Sciatic nerve (tissue), 2 donors: ENCODE measurements around the gene INTS13. TPM values are rescaled to one million over a fixed set of nuclear protein-coding genes. Genes with fewer than 3 reads are reported as not detected.
"Not testable (repeated sequence)": the region's sequence is repeated elsewhere in the genome, so short reads cannot be mapped to it uniquely, and the experiment has no call there.

Experiments
- ATAC-seq: fragments of 200-7000 bp; cut with Tn5 transposase; one replicate; pipeline ENCODE4 v1.9.1; 2020; ENCODE audit warnings: mild to moderate bottlenecking, moderate library complexity
- DNase-seq: peaks from one replicate; pipeline ENCODE4 v3.0.0-alpha.2; 2020; ENCODE audit warnings: low spot score
- intact Hi-C: fragments of 100-400 bp; cut with DNase I; formaldehyde crosslinking; loops from one replicate; pipeline ENCODE4 v1.14.2; 2022
- total RNA-seq: library from RNA; stranded (reverse); fragmentation: NEBNext Ultra II Directional; extraction: Animal tissue kit (Norgen Biotek cat#: 25700); gene quantifications from one replicate; pipeline ENCODE4 v1.2.1, GENCODE V29; 2021
- donor health status: DM: no; HTN: no; CAD: no.
- donor health status: DM: no; HTN: no; CAD: no.

Gene INTS13
- total RNA-seq, 1 donor from 2014 or later, result 13.9 TPM

GRCh38 chr12:26872625-26873024, 65.2 kb downstream of the INTS13 start:
- intact Hi-C loops, result no loop called here
- no peak for ATAC-seq
- DNase-seq, result no peak

DNA sequence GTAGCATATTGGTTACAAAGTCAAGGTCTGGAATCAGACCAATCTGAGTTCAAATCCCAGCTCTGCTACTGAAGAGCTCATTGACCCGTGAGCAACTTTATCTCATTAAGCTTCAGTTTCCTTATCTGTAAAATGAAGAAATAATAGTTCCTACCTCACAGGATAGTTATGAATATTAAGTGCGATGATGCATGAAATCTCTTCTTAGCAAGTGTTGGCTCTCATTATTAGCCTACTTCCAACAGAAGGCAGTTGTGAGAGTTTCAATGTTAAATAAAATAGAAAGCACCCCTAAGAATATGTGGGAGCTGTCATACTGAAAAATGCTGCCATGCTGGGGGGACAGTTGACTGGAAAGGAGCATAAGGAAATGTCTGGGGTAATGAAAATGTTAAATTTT, 65.8 kb downstream of the INTS13 start:
- DNase-seq (no peak), ATAC-seq (no peak)
- intact Hi-C loops, result no loop called here

DNA sequence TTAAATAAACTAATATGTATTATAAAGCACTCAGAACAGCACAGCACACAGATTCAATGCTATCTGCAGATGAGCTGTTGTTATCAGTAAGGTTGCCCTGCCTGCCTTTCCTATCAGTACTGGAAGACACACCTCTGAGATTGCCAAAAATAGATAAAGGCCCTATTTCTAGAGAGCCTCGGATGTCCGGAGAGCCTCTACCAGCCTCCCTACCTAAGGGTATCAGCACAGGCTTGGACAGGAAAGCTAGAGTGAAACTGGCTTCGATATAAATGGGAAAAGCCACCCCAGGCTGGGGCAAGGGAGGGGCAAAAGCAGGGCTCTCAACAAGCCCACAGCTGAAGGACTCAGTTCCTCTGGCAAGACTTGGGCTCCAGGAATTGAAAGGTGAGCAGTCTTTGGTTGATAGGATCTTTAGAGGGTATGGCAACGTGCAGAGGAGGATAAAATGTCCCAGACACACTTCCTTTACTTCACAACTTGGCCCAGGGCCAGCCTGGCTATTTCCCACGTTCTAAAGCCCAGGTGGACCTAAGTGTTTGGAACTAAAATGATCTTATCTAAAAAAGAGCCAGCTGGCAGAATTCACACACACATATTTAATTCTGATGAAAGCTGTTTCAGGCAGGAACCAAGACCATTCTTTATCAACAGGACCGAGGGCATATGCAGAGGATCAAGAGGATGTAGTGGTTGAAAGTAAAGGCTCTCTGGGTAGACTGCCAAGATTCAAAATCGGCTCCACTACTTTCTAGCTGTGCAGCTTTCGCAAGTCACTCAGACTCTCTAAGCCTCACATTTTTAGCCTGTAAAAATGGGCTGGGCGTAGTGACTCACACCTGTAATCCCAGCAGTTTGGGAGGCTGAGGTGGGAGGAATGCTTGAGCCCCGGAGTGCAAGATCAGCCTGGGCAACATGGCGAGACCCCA, 67.0 kb downstream of the INTS13 start:
- DNase-seq, result no peak
- no peak for ATAC-seq
- intact Hi-C loops, result no loop called here

DNA sequence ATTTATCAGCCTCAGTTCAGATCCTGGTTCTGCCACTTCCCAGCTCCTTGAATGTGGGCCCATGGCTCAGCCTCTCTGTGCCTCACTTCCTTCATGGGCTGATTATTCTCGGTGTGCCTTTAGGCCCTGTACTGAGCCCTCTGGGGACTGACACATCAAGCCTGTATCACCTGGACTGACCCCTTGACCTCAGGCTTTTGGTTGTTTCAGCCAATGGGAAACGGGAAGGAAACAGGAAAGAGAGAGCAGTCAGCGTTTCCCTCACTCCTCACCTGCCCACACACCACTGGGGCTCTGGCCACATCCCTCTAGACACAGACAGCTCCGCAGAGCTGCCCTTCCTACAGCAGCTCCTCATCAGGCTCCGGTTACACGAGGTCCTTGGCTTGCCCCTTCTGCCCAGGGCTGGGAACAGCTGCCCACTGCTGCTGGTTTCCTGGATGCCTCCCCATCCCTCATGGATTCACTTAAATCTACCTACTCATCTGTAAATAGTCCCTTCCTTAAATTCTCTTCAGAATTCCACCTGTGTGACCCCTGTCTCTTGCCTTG, 67.8 kb downstream of the INTS13 start:
- DNase-seq (no peak), ATAC-seq (no peak)
- intact Hi-C loops, result no loop called here

- DNase-seq (no peak), ATAC-seq (no peak)
- intact Hi-C loops, result no loop called here
Observed at GRCh38 chr12:26869104-26869494, 68.7 kb downstream of the INTS13 start.

DNA sequence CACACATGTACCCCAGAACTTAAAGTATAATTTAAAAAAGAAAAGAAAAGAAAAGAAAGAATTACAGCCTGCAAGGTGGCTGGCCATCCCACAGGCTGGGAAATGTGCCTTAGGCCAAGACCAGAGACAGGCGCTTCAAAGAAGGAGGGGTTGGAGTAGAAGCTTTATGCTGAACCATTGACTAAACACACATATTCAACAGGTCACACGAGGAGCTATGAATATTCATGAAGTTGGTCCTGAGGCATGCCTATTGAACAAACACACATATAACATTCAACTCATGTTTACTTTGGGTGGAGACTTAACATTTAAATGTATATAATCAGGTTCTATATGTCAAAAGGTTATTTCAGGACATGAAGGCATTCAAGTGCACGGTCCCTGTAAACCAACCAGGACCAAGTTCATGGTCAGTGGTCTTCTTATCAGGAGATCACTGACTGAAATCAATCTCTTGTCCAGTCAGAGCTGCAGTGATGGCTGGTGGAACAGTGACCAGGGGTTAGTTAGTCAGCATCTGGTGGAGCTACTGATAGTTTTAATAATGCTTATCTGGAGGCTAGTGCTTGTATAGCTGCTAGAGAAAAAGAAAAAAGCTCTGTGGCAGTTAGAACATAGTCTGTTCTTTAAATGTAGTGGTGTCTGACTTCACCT, 69.2 kb downstream of the INTS13 start:
- ATAC-seq, result no peak

DNA sequence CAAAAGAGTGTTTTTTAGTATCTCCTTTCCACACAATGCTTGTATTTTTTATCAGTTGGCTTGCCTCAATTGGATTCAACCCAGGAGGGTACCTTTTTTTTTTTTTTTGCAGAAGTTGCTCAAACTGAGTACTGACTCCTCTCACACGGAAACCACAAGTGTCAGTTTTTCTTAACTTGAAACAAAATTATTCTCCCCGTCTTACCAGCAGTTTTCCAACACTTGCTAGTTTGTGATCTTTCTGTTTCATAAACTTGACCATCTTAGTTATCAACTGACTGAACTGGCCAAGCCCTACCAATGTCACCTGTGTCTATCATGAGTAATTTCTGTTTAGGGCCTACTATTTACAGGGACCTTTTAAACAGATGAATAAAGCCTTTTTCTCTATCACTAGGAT, 70.7 kb downstream of the INTS13 start:
- DNase-seq (no peak), ATAC-seq (no peak)
- intact Hi-C loops, result no loop called here

More for the DNA sequence above, 69.2 kb downstream of the INTS13 start:
- no peak for DNase-seq
- intact Hi-C loops, result no loop called here

GRCh38 chr12:26863515-26863914, 74.3 kb downstream of the INTS13 start:
- ATAC-seq (no peak), DNase-seq (no peak)
- intact Hi-C loops, result no loop called here

- DNase-seq, intact Hi-C loops, ATAC-seq: not testable (repeated sequence)
Observed at GRCh38 chr12:26862787-26863186, 75.0 kb downstream of the INTS13 start.

- intact Hi-C loops, result no loop called here
- ATAC-seq, result no peak
- no peak for DNase-seq
Observed at GRCh38 chr12:26861690-26862089, 76.1 kb downstream of the INTS13 start.

DNA sequence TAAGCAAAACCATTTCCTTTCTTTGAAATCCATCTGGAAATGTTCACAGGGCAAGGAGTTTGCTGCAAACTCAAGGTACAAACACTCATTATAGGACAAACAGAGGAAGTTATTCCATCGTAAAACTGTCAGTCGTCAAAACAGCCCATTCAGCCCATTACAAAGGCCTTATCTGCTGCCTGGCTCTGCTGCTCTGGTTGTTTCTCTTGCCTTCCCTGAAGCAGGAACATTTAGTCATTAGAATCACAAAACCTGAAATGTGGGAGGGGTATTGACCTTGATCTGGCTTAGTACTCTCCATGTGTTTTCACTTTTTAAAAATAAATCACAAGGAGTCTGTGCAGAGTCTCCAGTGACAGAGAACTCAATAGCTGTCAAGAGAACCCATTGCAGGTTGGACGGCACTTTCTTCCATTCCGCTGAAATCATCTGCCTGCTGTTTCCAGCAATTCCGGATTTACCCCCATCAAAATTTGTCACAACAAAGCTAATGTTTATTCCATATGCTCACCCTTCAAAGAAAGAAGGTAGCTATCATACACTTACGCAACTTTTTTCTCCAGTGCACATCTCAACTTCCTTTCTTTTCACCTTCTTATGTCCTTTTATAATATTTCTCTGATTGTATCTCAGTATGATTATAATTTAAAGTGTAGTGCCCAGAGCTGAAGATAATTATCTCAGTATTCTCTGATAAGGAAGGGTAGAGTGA, 80.2 kb downstream of the INTS13 start:
- ATAC-seq, result no peak
- intact Hi-C loops, result no loop called here
- DNase-seq, result no peak

DNA sequence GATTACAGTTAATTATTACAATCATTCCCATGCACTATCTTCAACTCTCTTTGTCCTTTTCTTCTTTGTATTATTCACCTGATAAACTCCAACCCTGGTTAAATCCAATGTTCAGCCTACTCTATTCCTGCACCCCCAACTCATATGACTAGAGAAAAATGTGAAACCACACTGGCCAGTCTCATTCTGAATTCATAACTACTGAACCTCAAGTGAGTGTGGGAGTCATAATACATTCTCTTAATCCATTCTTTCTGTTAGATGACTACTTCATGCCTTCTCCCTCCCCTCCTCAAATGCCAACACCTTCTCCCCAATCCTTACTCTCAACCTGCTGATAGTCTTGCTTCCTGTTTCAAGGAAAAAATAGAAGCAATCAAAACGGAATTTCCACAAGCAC, 82.4 kb downstream of the INTS13 start:
- no peak for DNase-seq
- ATAC-seq, result no peak
- intact Hi-C loops, result no loop called here

Other genes with a start within 250 kb of the INTS13 start
- 71.7 TPM for gene ITPR2, start 104.8 kb downstream of the INTS13 start, total RNA-seq
- 81.9 TPM for gene FGFR1OP2, start 489 bp upstream of the INTS13 start, total RNA-seq
- gene TM7SF3, start 76.4 kb upstream of the INTS13 start, total RNA-seq, result 58.9 TPM
- gene MED21, start 84.6 kb upstream of the INTS13 start, total RNA-seq, result 67.7 TPM
- not detected for gene C12orf71, start 144.6 kb upstream of the INTS13 start, total RNA-seq